GM13976 (cell line): Measurements from ENCODE around the gene BEAN1.

Source experiments
- DNase-seq: peaks from one replicate; pipeline ENCODE4 v3.0.0; 2012; ENCODE audit warnings: low spot score
- CTCF ChIP-seq: IDR thresholded peaks from 2 replicates; pipeline ENCODE4 v1.5.1; 2012; ENCODE audit warnings: borderline replicate concordance, mild to moderate bottlenecking; ENCODE audit not compliant: insufficient read depth; ENCODE audit errors: extremely low read depth, missing control alignments, control extremely low read depth
- in situ Hi-C: fragments of 300-500 bp; cut with MboI; formaldehyde crosslinking; loops from one replicate; pipeline ENCODE4 v1.12.0; 2022; ENCODE audit warnings: low sequenced_read_pairs, mixed read lengths, inconsistent platforms; ENCODE audit not compliant: unreplicated experiment

BEAN1 gene

GRCh38 chr16:66402591-66403230, 24.4 kb upstream of the BEAN1 start:
- DNase-seq: no peak
- no peak for TF ChIP-seq CTCF
- in situ Hi-C loops: loop anchor here (25.0 kb wide), 1 partner anchor 460 kb away; no protein-coding TSS in a partner anchor

GRCh38 chr16:66403531-66404145, 23.5 kb upstream of the BEAN1 start:
- in situ Hi-C loops: loop anchor here (25.0 kb wide), 1 partner anchor 459 kb away; no protein-coding TSS in a partner anchor
- no peak for DNase-seq
- no peak for TF ChIP-seq CTCF

GRCh38 chr16:66405057-66405783, 21.9 kb upstream of the BEAN1 start:
- DNase-seq: no peak
- in situ Hi-C loops: loop anchor here (25.0 kb wide), 1 partner anchor 457 kb away; no protein-coding TSS in a partner anchor
- TF ChIP-seq CTCF: no peak

DNA sequence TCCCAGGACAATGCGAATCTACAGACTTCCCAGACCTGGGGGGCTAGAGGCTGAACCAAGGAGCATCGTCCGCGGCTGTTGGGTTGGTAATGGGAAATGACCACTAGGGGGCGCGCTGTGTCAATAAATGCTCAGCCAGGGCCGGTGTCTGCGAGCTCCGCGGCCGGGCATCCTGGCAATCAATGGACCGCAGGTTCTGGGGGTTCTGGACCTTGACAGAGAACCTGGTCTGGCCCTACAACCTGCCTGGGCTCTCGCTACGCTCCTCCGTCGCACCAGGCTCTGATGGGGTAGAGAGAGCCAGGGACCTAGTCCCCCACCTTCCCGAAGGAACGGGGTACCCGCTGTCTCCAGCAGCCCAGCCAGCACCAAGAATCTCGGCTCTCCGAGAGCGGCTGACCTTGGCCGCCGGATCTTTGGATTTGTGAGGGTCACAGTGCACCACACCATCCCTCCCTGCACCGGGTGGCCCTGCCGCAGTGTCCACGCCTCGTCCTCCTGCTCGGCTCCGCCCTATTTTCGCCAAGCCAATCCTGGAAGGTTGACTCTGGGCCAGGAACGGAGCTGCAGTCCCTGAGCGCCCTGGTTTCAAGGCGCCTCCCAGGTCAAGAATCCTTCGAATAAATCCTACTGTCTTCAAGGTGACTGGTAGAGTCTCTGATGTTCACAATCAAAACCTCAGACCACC, 20.4 kb upstream of the BEAN1 start:
- in situ Hi-C loops: loop anchor here (25.0 kb wide), 1 partner anchor 456 kb away; no protein-coding TSS in a partner anchor
- TF ChIP-seq CTCF: peak; percentile 83
- peak; percentile 90 for DNase-seq

GRCh38 chr16:66408163-66409048, 18.7 kb upstream of the BEAN1 start:
- no peak for DNase-seq
- no peak for TF ChIP-seq CTCF
- in situ Hi-C loops: loop anchor here (25.0 kb wide), 1 partner anchor 454 kb away; no protein-coding TSS in a partner anchor
